ENCODE measurements around the gene FLNB. TPM values are rescaled to one million over a fixed set of nuclear protein-coding genes. Genes with fewer than 3 reads are reported as not detected.

The FLNB gene
- total RNA-seq, 4 donors from 2014 or later: 82.5 to 192 (median 145) TPM

GRCh38 chr3:57961828-57962447 lies 46.3 kb upstream of the FLNB start:
- TF ChIP-seq, protein P1, sequence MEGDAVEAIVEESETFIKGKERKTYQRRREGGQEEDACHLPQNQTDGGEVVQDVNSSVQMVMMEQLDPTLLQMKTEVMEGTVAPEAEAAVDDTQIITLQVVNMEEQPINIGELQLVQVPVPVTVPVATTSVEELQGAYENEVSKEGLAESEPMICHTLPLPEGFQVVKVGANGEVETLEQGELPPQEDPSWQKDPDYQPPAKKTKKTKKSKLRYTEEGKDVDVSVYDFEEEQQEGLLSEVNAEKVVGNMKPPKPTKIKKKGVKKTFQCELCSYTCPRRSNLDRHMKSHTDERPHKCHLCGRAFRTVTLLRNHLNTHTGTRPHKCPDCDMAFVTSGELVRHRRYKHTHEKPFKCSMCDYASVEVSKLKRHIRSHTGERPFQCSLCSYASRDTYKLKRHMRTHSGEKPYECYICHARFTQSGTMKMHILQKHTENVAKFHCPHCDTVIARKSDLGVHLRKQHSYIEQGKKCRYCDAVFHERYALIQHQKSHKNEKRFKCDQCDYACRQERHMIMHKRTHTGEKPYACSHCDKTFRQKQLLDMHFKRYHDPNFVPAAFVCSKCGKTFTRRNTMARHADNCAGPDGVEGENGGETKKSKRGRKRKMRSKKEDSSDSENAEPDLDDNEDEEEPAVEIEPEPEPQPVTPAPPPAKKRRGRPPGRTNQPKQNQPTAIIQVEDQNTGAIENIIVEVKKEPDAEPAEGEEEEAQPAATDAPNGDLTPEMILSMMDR (IDR thresholded peaks at IDR 0.05): peak in 1 of 3 donors; percentile 30
- ATAC-seq (ENCODE audit: low FRiP score): no peak
- no peak for DNase-seq (ENCODE audit: low spot score)

GRCh38 chr3:57962448-57962834 lies 45.8 kb upstream of the FLNB start:
- DNase-seq (ENCODE audit: low spot score): no peak
- TF ChIP-seq, protein P1 (IDR thresholded peaks at IDR 0.05): no peak
- ATAC-seq (ENCODE audit: low FRiP score): no peak

GRCh38 chr3:57963811-57964346 lies 44.3 kb upstream of the FLNB start:
- TF ChIP-seq, protein P1 (IDR thresholded peaks at IDR 0.05): no peak
- no peak for DNase-seq (ENCODE audit: low spot score)
- ATAC-seq (ENCODE audit: low FRiP score): no peak

DNA sequence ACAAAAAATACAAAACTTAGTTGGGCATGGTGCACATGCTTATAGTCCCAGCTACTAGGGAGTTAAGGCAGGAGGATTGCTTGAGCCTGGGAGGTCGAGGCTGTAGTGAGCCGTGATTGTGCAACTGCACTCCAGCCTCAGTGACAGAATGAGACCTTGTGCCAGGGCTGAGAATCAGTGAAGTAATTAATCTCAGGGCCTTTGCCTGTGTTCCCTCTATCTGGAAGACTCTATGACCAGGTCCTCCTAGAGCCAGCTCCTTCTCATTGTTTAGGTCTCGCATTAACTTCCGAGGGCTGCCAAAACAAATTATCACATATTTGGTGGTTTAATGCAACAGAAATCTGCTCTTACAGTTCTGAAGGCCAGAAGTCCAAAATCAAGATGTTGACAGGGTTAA lies 41.4 kb upstream of the FLNB start:
- TF ChIP-seq, protein P1 (IDR thresholded peaks at IDR 0.05): no peak
- ATAC-seq (ENCODE audit: low FRiP score) (no peak), DNase-seq (ENCODE audit: low spot score) (no peak)

DNA sequence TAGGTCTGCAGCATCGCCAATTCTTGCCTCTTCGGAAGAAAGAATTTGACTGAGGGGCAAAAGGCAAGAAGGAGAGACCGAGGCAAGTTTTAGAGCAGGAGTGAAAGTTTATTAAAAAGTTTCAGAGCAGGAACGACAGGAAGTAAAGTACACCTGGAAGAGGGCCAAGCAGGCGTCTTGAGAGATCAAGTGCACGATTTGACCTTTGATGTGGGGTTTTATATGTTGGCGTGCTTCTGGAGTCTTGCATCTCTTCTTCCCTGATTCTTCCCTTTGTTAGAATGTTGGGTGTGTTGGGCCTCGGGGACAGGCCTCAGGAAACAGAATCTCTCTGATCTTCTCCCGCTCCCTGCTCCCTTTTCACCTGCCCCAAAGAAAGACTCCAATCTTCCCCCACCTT lies 40.6 kb upstream of the FLNB start:
- TF ChIP-seq, protein P1 (IDR thresholded peaks at IDR 0.05): no peak
- DNase-seq (ENCODE audit: low spot score) (no peak), ATAC-seq (ENCODE audit: low FRiP score) (no peak)

DNA sequence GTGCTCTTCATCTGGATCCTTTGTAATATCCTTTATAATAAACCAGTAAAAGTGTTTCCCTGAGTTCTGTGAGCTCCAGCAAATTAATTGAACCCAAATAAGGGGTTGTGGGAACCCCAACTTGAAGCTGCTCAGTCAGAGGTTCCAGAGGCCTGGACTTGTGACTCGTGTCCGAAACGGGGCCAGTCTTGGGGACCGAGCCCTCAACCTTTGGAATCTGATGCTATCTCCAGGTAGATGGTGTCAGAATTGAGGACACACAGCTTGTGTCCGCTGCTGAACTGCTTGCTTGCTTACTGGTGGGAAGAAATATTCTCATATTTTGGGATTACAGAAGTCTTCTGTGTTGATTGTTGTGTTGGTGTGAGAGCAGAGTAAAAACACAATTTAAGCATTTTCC lies 39.7 kb upstream of the FLNB start:
- TF ChIP-seq, protein P1 (IDR thresholded peaks at IDR 0.05): no peak
- no peak for ATAC-seq (ENCODE audit: low FRiP score)

DNA sequence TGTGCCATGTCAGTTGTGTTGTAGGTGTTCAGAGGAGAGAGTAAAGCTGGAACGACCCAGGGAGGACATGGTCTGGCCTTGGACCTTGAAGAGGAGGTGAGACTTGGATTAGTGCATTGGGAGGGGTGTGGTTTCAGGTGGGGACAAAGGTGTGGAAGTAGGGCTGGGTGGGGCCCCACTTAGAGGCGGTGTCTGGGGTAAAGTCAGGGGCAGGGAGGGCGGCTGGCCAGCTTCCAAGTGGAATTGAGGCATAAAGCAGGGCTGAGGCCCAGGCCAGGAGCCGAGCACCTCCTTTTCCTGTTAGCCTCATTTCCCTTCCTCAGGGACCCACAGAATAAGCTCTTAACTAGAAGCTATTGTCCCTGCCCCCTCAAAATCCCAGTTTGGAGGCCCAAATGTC lies 36.2 kb upstream of the FLNB start:
- DNase-seq (ENCODE audit: low spot score) (no peak), ATAC-seq (ENCODE audit: low FRiP score) (no peak)
- TF ChIP-seq, protein P1 (IDR thresholded peaks at IDR 0.05): no peak

More for the DNA sequence above, 39.7 kb upstream of the FLNB start:
- no peak for DNase-seq (ENCODE audit: low spot score)

Data from omental fat pad (tissue), 4 donors.